ENCODE measurements around the gene PTPRH. TPM values are rescaled to one million over a fixed set of nuclear protein-coding genes. Genes with fewer than 3 reads are reported as not detected.
"Not testable (repeated sequence)": the region's sequence is repeated elsewhere in the genome, so short reads cannot be mapped to it uniquely, and the experiment has no call there.

Gene PTPRH
- total RNA-seq, 4 donors from 2014 or later = 26.4 to 261 (median 246) TPM

GRCh38 chr19:55174425-55175116, 34.7 kb downstream of the PTPRH start:
- H3K27me3 ChIP-seq = peaks cover 0 to 32% of the 10 kb centered on the region in 2 donors

GRCh38 chr19:55173714-55174409, 35.4 kb downstream of the PTPRH start:
- Histone ChIP-seq H3K4me3 (peak overlapping the region; percentile 0 to 47 (median 29)), H3K4me1 (peaks cover 0 to 9% (median 2%) of the 10 kb centered on the region in 4 donors), H3K9me3 (peaks cover 0 to 4% (median 0%) of the 10 kb centered on the region in 4 donors), H3K36me3 (no peaks in the 10 kb centered on the region), H3K27me3 (peaks cover 0 to 32% of the 10 kb centered on the region in 2 donors), H3K27ac (peak overlapping the region in 1 of 4 donors; percentile 57)
- TF ChIP-seq CTCF (IDR thresholded peaks at IDR 0.05) = no peak
- TF ChIP-seq POLR2A (IDR thresholded peaks at IDR 0.05) = no peak
- peak in 2 of 3 donors; percentile 63 to 74 for DNase-seq

More at GRCh38 chr19:55174425-55175116, 34.7 kb downstream of the PTPRH start:
- no peaks in the 10 kb centered on the region for H3K36me3 ChIP-seq
- peaks cover 0 to 4% (median 0%) of the 10 kb centered on the region in 4 donors for H3K9me3 ChIP-seq
- no peak for TF ChIP-seq POLR2A (IDR thresholded peaks at IDR 0.05)
- DNase-seq = no peak
- no peak overlapping the region for H3K27ac ChIP-seq
- peaks cover 0 to 11% (median 9%) of the 10 kb centered on the region in 4 donors for H3K4me1 ChIP-seq
- H3K4me3 ChIP-seq = no peak overlapping the region

- no peak for TF ChIP-seq POLR2A (IDR thresholded peaks at IDR 0.05)
- no peak for TF ChIP-seq CTCF (IDR thresholded peaks at IDR 0.05)
- peak overlapping the region; percentile 0 to 47 (median 29) for H3K4me3 ChIP-seq
- H3K36me3 ChIP-seq = no peaks in the 10 kb centered on the region
- no peak for DNase-seq
- peaks cover 0 to 9% (median 0%) of the 10 kb centered on the region in 4 donors for H3K4me1 ChIP-seq
- peaks cover 0 to 33% of the 10 kb centered on the region in 2 donors for H3K27me3 ChIP-seq
- peaks cover 0 to 4% (median 0%) of the 10 kb centered on the region in 4 donors for H3K9me3 ChIP-seq
- peak overlapping the region in 1 of 4 donors; percentile 57 for H3K27ac ChIP-seq
Observed at GRCh38 chr19:55173186-55173713, 36.1 kb downstream of the PTPRH start.

- Histone ChIP-seq H3K27me3 (peaks cover 0 to 33% of the 10 kb centered on the region in 2 donors), H3K4me3 (no peak overlapping the region), H3K9me3 (peaks cover 0 to 4% (median 0%) of the 10 kb centered on the region in 4 donors), H3K27ac (no peak overlapping the region), H3K36me3 (no peaks in the 10 kb centered on the region), H3K4me1 (peaks cover 0 to 9% (median 0%) of the 10 kb centered on the region in 4 donors)
- TF ChIP-seq CTCF (IDR thresholded peaks at IDR 0.05) = no peak
- no peak for TF ChIP-seq POLR2A (IDR thresholded peaks at IDR 0.05)
- no peak for DNase-seq
Observed at GRCh38 chr19:55172741-55173140, 36.6 kb downstream of the PTPRH start.

GRCh38 chr19:55172318-55172717, 37.0 kb downstream of the PTPRH start:
- peaks cover 0 to 36% of the 10 kb centered on the region in 2 donors for H3K27me3 ChIP-seq

GRCh38 chr19:55171440-55171839, 37.9 kb downstream of the PTPRH start:
- TF ChIP-seq POLR2A (IDR thresholded peaks at IDR 0.05) = no peak
- TF ChIP-seq CTCF (IDR thresholded peaks at IDR 0.05) = no peak
- Histone ChIP-seq H3K36me3 (no peaks in the 10 kb centered on the region), H3K4me1 (peaks cover 0 to 12% (median 4%) of the 10 kb centered on the region in 4 donors), H3K9me3 (peaks cover 0 to 4% (median 0%) of the 10 kb centered on the region in 4 donors), H3K27ac (no peak overlapping the region), H3K27me3 (peaks cover 0 to 37% of the 10 kb centered on the region in 2 donors), H3K4me3 (no peak overlapping the region)
- DNase-seq = no peak

More at GRCh38 chr19:55172318-55172717, 37.0 kb downstream of the PTPRH start:
- not testable (repeated sequence) for H3K4me1 ChIP-seq, H3K9me3 ChIP-seq, H3K4me3 ChIP-seq, H3K36me3 ChIP-seq, H3K27ac ChIP-seq, DNase-seq
